Adrenal gland (tissue), 5 donors: Measurements from ENCODE around the gene MBNL2.

Experiments
- POLR2A ChIP-seq, 2 donors: fragments of 450-650 bp; IDR thresholded peaks; one replicate each; pipeline ENCODE4 v1.6.1; 2017; ENCODE audit warnings: antibody characterized with exemption in 2 of 2, mild to moderate bottlenecking in 2 of 2, moderate library complexity in 1 of 2
- TF ChIP-seq, protein P1 (sequence below), 6 experiments: fragments of 450-650 bp in 4 of 6; fragments of 200-600 bp in 2 of 6; sonication (generic) in 1 of 6; IDR thresholded peaks; 1 replicate in 5 of 6; 2 replicates in 1 of 6; pipeline versions ENCODE4 v1.5.1 to v1.8.0; 2016 to 2021; ENCODE audit warnings: antibody characterized with exemption in 6 of 6, mild to moderate bottlenecking in 2 of 6, moderate library complexity in 1 of 6
- donor health status: DM: no; HTN: no; CAD: no.

GRCh38 chr13:97226013-97226412, 3.9 kb downstream of the MBNL2 start:
- TF ChIP-seq, protein P1, sequence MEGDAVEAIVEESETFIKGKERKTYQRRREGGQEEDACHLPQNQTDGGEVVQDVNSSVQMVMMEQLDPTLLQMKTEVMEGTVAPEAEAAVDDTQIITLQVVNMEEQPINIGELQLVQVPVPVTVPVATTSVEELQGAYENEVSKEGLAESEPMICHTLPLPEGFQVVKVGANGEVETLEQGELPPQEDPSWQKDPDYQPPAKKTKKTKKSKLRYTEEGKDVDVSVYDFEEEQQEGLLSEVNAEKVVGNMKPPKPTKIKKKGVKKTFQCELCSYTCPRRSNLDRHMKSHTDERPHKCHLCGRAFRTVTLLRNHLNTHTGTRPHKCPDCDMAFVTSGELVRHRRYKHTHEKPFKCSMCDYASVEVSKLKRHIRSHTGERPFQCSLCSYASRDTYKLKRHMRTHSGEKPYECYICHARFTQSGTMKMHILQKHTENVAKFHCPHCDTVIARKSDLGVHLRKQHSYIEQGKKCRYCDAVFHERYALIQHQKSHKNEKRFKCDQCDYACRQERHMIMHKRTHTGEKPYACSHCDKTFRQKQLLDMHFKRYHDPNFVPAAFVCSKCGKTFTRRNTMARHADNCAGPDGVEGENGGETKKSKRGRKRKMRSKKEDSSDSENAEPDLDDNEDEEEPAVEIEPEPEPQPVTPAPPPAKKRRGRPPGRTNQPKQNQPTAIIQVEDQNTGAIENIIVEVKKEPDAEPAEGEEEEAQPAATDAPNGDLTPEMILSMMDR (IDR thresholded peaks at IDR 0.05), result no peak
- TF ChIP-seq POLR2A (IDR thresholded peaks at IDR 0.05), result no peak
